ENCODE measurements around the gene NLRC5. TPM values are rescaled to one million over a fixed set of nuclear protein-coding genes. Genes with fewer than 3 reads are reported as not detected.

The NLRC5 gene
- total RNA-seq, 4 donors from 2014 or later: 18.0 to 139 (median 30.6) TPM

GRCh38 chr16:56950881-56951771, 38.2 kb upstream of the NLRC5 start:
- TF ChIP-seq, protein P1, sequence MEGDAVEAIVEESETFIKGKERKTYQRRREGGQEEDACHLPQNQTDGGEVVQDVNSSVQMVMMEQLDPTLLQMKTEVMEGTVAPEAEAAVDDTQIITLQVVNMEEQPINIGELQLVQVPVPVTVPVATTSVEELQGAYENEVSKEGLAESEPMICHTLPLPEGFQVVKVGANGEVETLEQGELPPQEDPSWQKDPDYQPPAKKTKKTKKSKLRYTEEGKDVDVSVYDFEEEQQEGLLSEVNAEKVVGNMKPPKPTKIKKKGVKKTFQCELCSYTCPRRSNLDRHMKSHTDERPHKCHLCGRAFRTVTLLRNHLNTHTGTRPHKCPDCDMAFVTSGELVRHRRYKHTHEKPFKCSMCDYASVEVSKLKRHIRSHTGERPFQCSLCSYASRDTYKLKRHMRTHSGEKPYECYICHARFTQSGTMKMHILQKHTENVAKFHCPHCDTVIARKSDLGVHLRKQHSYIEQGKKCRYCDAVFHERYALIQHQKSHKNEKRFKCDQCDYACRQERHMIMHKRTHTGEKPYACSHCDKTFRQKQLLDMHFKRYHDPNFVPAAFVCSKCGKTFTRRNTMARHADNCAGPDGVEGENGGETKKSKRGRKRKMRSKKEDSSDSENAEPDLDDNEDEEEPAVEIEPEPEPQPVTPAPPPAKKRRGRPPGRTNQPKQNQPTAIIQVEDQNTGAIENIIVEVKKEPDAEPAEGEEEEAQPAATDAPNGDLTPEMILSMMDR (IDR thresholded peaks at IDR 0.05; ENCODE audit: low read depth): no peak

- TF ChIP-seq, protein P1 (IDR thresholded peaks at IDR 0.05; ENCODE audit: low read depth): no peak
Measured at GRCh38 chr16:56953006-56953405, 36.4 kb upstream of the NLRC5 start.

GRCh38 chr16:56956076-56956475, 33.3 kb upstream of the NLRC5 start:
- TF ChIP-seq, protein P1 (IDR thresholded peaks at IDR 0.05; ENCODE audit: low read depth): no peak

DNA sequence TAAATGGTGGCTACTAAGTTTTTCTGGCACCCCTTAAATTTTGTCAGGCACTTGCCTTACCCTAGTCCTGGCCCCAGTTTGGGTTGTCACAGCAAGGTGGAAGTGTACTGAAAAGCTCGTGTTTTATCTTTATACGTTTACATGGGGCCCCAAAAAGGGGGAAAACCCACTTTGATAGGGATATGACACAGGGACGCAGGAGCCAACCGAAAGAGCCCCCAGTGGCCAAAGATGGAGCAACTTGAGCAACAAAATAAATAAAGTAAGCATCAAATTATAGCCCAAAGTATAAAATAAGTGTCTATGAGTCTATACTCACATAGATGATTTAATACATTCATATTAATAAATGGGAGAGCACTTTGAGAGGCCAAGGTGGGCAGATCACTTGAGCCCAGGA, 32.6 kb upstream of the NLRC5 start:
- TF ChIP-seq, protein P1 (IDR thresholded peaks at IDR 0.05; ENCODE audit: low read depth): no peak

- TF ChIP-seq, protein P1 (IDR thresholded peaks at IDR 0.05; ENCODE audit: low read depth): no peak
Measured at GRCh38 chr16:56960681-56961281, 28.6 kb upstream of the NLRC5 start.

- TF ChIP-seq, protein P1 (IDR thresholded peaks at IDR 0.05; ENCODE audit: low read depth): no peak
Measured at GRCh38 chr16:56961386-56961785, 28.0 kb upstream of the NLRC5 start.

DNA sequence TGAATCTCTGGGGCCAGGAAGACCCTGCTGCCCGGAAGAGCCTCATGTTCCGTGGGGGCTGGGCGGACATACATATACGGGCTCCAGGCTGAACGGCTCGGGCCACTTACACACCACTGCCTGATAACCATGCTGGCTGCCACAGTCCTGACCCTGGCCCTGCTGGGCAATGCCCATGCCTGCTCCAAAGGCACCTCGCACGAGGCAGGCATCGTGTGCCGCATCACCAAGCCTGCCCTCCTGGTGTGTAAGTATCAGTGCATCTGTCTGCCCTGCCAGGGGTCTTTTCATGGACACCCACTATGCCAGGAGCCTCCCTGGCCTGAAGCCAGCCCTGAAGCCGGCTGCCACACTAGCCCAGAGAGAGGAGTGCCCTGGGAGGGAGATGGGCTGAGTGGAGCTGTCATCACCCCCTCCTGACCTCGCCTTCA, 27.5 kb upstream of the NLRC5 start, which contains the start of gene CETP:
Gene CETP (plus strand): TSS at position 100 of the 431 bp plus-strand sequence. CDS start 30 bp downstream, at position 130.
- TF ChIP-seq, protein P1 (IDR thresholded peaks at IDR 0.05; ENCODE audit: low read depth): no peak

Measured in subcutaneous adipose tissue (tissue), 4 donors.